PC-3 (cell line): ENCODE measurements around the gene CDH26. TPM values are rescaled to one million over a fixed set of nuclear protein-coding genes. Genes with fewer than 3 reads are reported as not detected.

Experiments
- ATAC-seq: fragments of 200-7000 bp; cut with Tn5 transposase; 2 replicates; pipeline ENCODE4 v1.9.1; 2020; ENCODE audit warnings: mild to moderate bottlenecking, moderate library complexity
- BruUV-seq: library from RNA; stranded (reverse); fragments of 400-500 nt; replicated peaks from 2 replicates; lab custom pipeline; 2021; lab: Mats Ljungman, UMichigan
- CTCF ChIA-PET: fragments of 300-600 bp; sonication (Branson Sonifier 250); formaldehyde crosslinking; loops from one replicate; lab custom pipeline; 2022; ENCODE audit warnings: antibody characterized with exemption; lab: Charles Lee
- POLR2A ChIA-PET: fragments of 300-600 bp; sonication (Branson Sonifier 250); formaldehyde crosslinking; loops from one replicate; lab custom pipeline; 2022; ENCODE audit warnings: antibody characterized with exemption; ENCODE audit not compliant: unreplicated experiment; lab: Charles Lee
- DNase-seq: peaks from one replicate; pipeline ENCODE4 v3.0.0-alpha.2; 2015
- H2AFZ ChIP-seq: fragments of 300-600 bp; sonication (generic); 2 replicates; pipeline ENCODE4 v1.6.0; 2016; ENCODE audit warnings: antibody characterized with exemption, low read length
- H3F3A ChIP-seq: fragments of 300-600 bp; sonication (generic); one replicate; pipeline ENCODE4 v1.6.0; 2017; ENCODE audit warnings: antibody characterized with exemption, low read length, control low read depth, mild to moderate bottlenecking; ENCODE audit not compliant: unreplicated experiment
- H3K27ac ChIP-seq: fragments of 300-600 bp; sonication (generic); 2 replicates; pipeline ENCODE4 v1.5.1; 2016; ENCODE audit warnings: mild to moderate bottlenecking, low read length
- H3K27me3 ChIP-seq: fragments of 300-600 bp; sonication (generic); 2 replicates; pipeline ENCODE4 v1.6.1; 2016; ENCODE audit warnings: low read length, mixed read lengths
- H3K36me3 ChIP-seq: fragments of 300-600 bp; sonication (generic); 2 replicates; pipeline ENCODE4 v1.6.1; 2016; ENCODE audit warnings: low read depth, mixed run types, low read length, mixed read lengths
- H3K4me1 ChIP-seq: fragments of 300-600 bp; sonication (generic); 2 replicates; pipeline ENCODE4 v1.5.1; 2016; ENCODE audit warnings: low read length; ENCODE audit not compliant: insufficient read depth
- H3K4me2 ChIP-seq: fragments of 300-600 bp; sonication (generic); 2 replicates; pipeline ENCODE4 v1.6.0; 2016; ENCODE audit warnings: low read length
- H3K4me3 ChIP-seq: fragments of 300-600 bp; sonication (generic); 2 replicates; pipeline ENCODE4 v1.5.1; 2016; ENCODE audit warnings: mild to moderate bottlenecking, low read length, mixed read lengths
- H3K79me2 ChIP-seq: fragments of 300-600 bp; sonication (generic); 2 replicates; pipeline ENCODE4 v1.6.1; 2017; ENCODE audit warnings: low read length, mixed read lengths
- H3K9ac ChIP-seq: fragments of 300-600 bp; sonication (generic); 2 replicates; pipeline ENCODE4 v1.6.0; 2016; ENCODE audit warnings: mild to moderate bottlenecking, low read length
- H3K9me2 ChIP-seq: fragments of 300-600 bp; sonication (generic); replicated peaks from 2 replicates; pipeline ENCODE4 v1.6.1; 2016; ENCODE audit warnings: mixed run types, low read length, mixed read lengths
- H3K9me3 ChIP-seq: fragments of 300-600 bp; sonication (generic); 2 replicates; pipeline ENCODE4 v1.6.1; 2016; ENCODE audit warnings: low read length, mixed read lengths
- H4K20me1 ChIP-seq: fragments of 300-600 bp; sonication (generic); 2 replicates; pipeline ENCODE4 v1.6.1; 2016; ENCODE audit warnings: low read length, mixed read lengths
- CTCF ChIP-seq: fragments of 300-600 bp; sonication (generic); conservative IDR thresholded peaks from 2 replicates; pipeline ENCODE4 v1.5.1; 2017; ENCODE audit warnings: antibody characterized with exemption, low read depth, mild to moderate bottlenecking, low read length
- EZH2 ChIP-seq: fragments of 300-600 bp; sonication (generic); IDR thresholded peaks from one replicate; pipeline ENCODE4 v1.6.1; 2017; ENCODE audit warnings: antibody characterized with exemption, mild to moderate bottlenecking, low read length; ENCODE audit not compliant: unreplicated experiment
- EZH2phosphoT487 ChIP-seq: fragments of 300-600 bp; sonication (generic); IDR thresholded peaks from 2 replicates; pipeline ENCODE4 v1.6.1; 2018; ENCODE audit warnings: mild to moderate bottlenecking, antibody characterized with exemption, low read length, borderline replicate concordance
- intact Hi-C: fragments of 100-400 bp; cut with micrococcal nuclease; formaldehyde crosslinking; loops from 2 replicates; pipeline ENCODE4 v1.9.0; 2023
- total RNA-seq: library from RNA; depleted of rRNA; stranded (reverse); fragments of >200 nt; gene quantifications from 2 replicates; pipeline ENCODE4 v1.2.3, GENCODE V29; 2014

CDH26 gene
- total RNA-seq, 1 experiment from 2014 or later: 1.2 TPM

- Histone ChIP-seq H3K9ac (no peak overlapping the region), H3K36me3 (no peaks in the 10 kb centered on the region), H3K27ac (no peak overlapping the region), H3K4me3 (no peak overlapping the region), H3K9me3 (no peaks in the 10 kb centered on the region), H3K4me2 (no peak overlapping the region), H3F3A (no peaks in the 10 kb centered on the region), H3K4me1 (peaks cover 2% of the 10 kb centered on the region), H3K79me2 (peaks cover 7% of the 10 kb centered on the region), H3K9me2 (no peaks in the 10 kb centered on the region), H4K20me1 (0 out of 2 replicates have a peak, but pooled peaks cover 6% of the 10 kb centered on the region), H3K27me3 (no peaks in the 10 kb centered on the region), H2AFZ (no peak overlapping the region)
- ChIA-PET POLR2A (interaction anchor here (0.7 kb wide), 1 partner anchor 8 kb away, joined by 7 read pairs; the partner anchor contains the start of genes FAM217B and PPP1R3D), CTCF (no interaction called here)
- no peak for TF ChIP-seq EZH2
- TF ChIP-seq CTCF: no peak
- TF ChIP-seq EZH2phosphoT487: no peak
- BruUV-seq: no TSS peak
- intact Hi-C loops: no loop called here
- ATAC-seq (no peak), DNase-seq (no peak)
Observed at GRCh38 chr20:59931511-59932312, 26.5 kb upstream of the CDH26 start.

GRCh38 chr20:59932616-59933295 is 25.5 kb upstream of the CDH26 start:
- DNase-seq (no peak), ATAC-seq (no peak)
- Histone ChIP-seq H3K27ac (no peak overlapping the region), H3K36me3 (no peaks in the 10 kb centered on the region), H2AFZ (no peak overlapping the region), H3F3A (no peaks in the 10 kb centered on the region), H3K9ac (no peak overlapping the region), H4K20me1 (0 out of 2 replicates have a peak, but pooled peaks cover 6% of the 10 kb centered on the region), H3K4me3 (no peak overlapping the region), H3K4me2 (no peak overlapping the region), H3K4me1 (peaks cover 9% of the 10 kb centered on the region), H3K9me2 (no peaks in the 10 kb centered on the region), H3K79me2 (peaks cover 17% of the 10 kb centered on the region), H3K27me3 (no peaks in the 10 kb centered on the region), H3K9me3 (no peaks in the 10 kb centered on the region)
- no TSS peak for BruUV-seq
- ChIA-PET POLR2A (no interaction called here), CTCF (no interaction called here)
- intact Hi-C loops: no loop called here
- TF ChIP-seq CTCF (no peak), EZH2 (no peak), EZH2phosphoT487 (no peak)
